GM21619 (cell line): ENCODE data around the gene MAP1S.

ENCODE experiments used
- ATAC-seq: cut with Tn5 transposase; IDR thresholded peaks from one replicate; pipeline ENCODE4 v1.9.1; 2021; ENCODE audit not compliant: unreplicated experiment

MAP1S gene

GRCh38 chr19:17718947-17719711 lies at the start of gene MAP1S:
MAP1S (plus strand) TSS chr19:17719480; CDS start chr19:17719503, 23 bp downstream.
- peak; percentile 69 for ATAC-seq

- no peak for ATAC-seq
These were observed 47.4 kb upstream of the MAP1S start for GRCh38 chr19:17671906-17672305.

- no peak for ATAC-seq
These were observed 45.1 kb upstream of the MAP1S start for GRCh38 chr19:17673937-17674799.

GRCh38 chr19:17676295-17676694 lies 43.0 kb upstream of the MAP1S start:
- ATAC-seq = no peak

GRCh38 chr19:17677002-17677401 lies 42.3 kb upstream of the MAP1S start:
- no peak for ATAC-seq

GRCh38 chr19:17678836-17679235 lies 40.4 kb upstream of the MAP1S start:
- no peak for ATAC-seq

GRCh38 chr19:17679526-17680229 lies 39.6 kb upstream of the MAP1S start:
- no peak for ATAC-seq

- ATAC-seq = no peak
These were observed 39.0 kb upstream of the MAP1S start for GRCh38 chr19:17680230-17680722.

GRCh38 chr19:17681505-17682125 lies 37.7 kb upstream of the MAP1S start:
- ATAC-seq = no peak

- ATAC-seq = no peak
These were observed 37.0 kb upstream of the MAP1S start for GRCh38 chr19:17682273-17682672.

- ATAC-seq = no peak
These were observed 36.2 kb upstream of the MAP1S start for GRCh38 chr19:17683078-17683477.

GRCh38 chr19:17684256-17684655 lies 35.0 kb upstream of the MAP1S start:
- ATAC-seq = no peak

GRCh38 chr19:17685451-17686022 lies 33.7 kb upstream of the MAP1S start:
- no peak for ATAC-seq

GRCh38 chr19:17686023-17686521 lies 33.2 kb upstream of the MAP1S start:
- no peak for ATAC-seq

- no peak for ATAC-seq
These were observed 32.7 kb upstream of the MAP1S start for GRCh38 chr19:17686592-17687024.

GRCh38 chr19:17687141-17687856 lies 32.0 kb upstream of the MAP1S start:
- no peak for ATAC-seq

GRCh38 chr19:17687857-17688784 lies 31.2 kb upstream of the MAP1S start, which contains the start of gene UNC13A:
UNC13A (minus strand) TSS chr19:17688354; CDS start chr19:17688199, 155 bp downstream.
- no peak for ATAC-seq

- no peak for ATAC-seq
These were observed 30.3 kb upstream of the MAP1S start for GRCh38 chr19:17688853-17689595.
